ENCODE data around the gene TAF3.

- TF ChIP-seq TCF12 (IDR thresholded peaks at IDR 0.05) = no peak
- no peak for TF ChIP-seq TAF1 (IDR thresholded peaks at IDR 0.05; ENCODE audit: borderline replicate concordance, low read depth, low read length)
- no peak for TF ChIP-seq GABPA (IDR thresholded peaks at IDR 0.05; ENCODE audit: low read depth)
- TF ChIP-seq CTCF (IDR thresholded peaks at IDR 0.05) = no peak
- no peak for TF ChIP-seq MXI1 (IDR thresholded peaks at IDR 0.05; ENCODE audit: low read depth, low read length)
- no peak for TF ChIP-seq GATA2 (CRISPR knock-in tag; IDR thresholded peaks at IDR 0.05)
- TF ChIP-seq SIN3A (IDR thresholded peaks at IDR 0.05; ENCODE audit: borderline replicate concordance, low read depth, low read length) = no peak
- TF ChIP-seq CHD2 (IDR thresholded peaks at IDR 0.05; ENCODE audit: low read length, partially characterized antibody) = no peak
Observed at GRCh38 chr10:7804741-7805140, 13.6 kb upstream of the TAF3 start.
